ENCODE results near the gene LGALS1. TPM values are rescaled to one million over a fixed set of nuclear protein-coding genes. Genes with fewer than 3 reads are reported as not detected.

LGALS1 gene
- polyA plus RNA-seq, 1 donor (not counting 4 experiments of a cell fraction or from before 2014, with no cell fraction given) = 2,086 TPM

GRCh38 chr22:37681556-37682049 lies 6.2 kb downstream of the LGALS1 start:
- Histone ChIP-seq H3K9me3 (ENCODE audit: control insufficient read depth, low read depth, low read length) (no peaks in the 10 kb centered on the region), H3K79me2 (ENCODE audit: control insufficient read depth, insufficient read depth, low read length) (peaks cover 10% of the 10 kb centered on the region), H4K20me1 (ENCODE audit: control insufficient read depth, extremely low read depth, insufficient read depth, low read length) (peaks cover 7% of the 10 kb centered on the region), H3K9me1 (ENCODE audit: control insufficient read depth, extremely low read depth, insufficient read depth, low read length) (no peaks in the 10 kb centered on the region), H3K4me1 (ENCODE audit: control insufficient read depth, extremely low read depth, insufficient read depth, low read length) (peaks cover 22% of the 10 kb centered on the region), H3K9ac (ENCODE audit: control insufficient read depth, extremely low read depth, insufficient read depth, low read length) (no peak overlapping the region), H3K27me3 (ENCODE audit: control insufficient read depth, extremely low read depth, insufficient read depth, low read length) (no peaks in the 10 kb centered on the region), H3K4me3 (ENCODE audit: control insufficient read depth in 2 of 3, extremely low read depth in 1 of 3, insufficient read depth in 2 of 3, low read depth in 1 of 3, low read length in 3 of 3) (no peak overlapping the region), H3K4me2 (ENCODE audit: control insufficient read depth, extremely low read depth, insufficient read depth, low read depth, low read length) (no peak overlapping the region), H3K27ac (ENCODE audit: control insufficient read depth, insufficient read depth, low read length) (no peak overlapping the region), H2AFZ (ENCODE audit: control insufficient read depth, low read length) (no peak overlapping the region), H3K36me3 (ENCODE audit: control insufficient read depth in 2 of 2, extremely low read depth in 1 of 2, insufficient read depth in 2 of 2, low read length in 2 of 2) (peaks cover 0 to 4% of the 10 kb centered on the region in 2 experiments)
- no peak for DNase-seq (ENCODE audit: low read depth, low spot score)
- no peak for TF ChIP-seq EZH2 (IDR thresholded peaks at IDR 0.05; ENCODE audit: low read length)
- peak; percentile 94 to 98 (median 95) for TF ChIP-seq CTCF (optimal IDR thresholded peaks at IDR 0.05 in 1 of 3, IDR thresholded peaks at IDR 0.05 in 1 of 3, conservative IDR thresholded peaks at IDR 0.05 in 1 of 3; ENCODE audit: extremely low read depth in 1 of 3, insufficient read depth in 2 of 3, low read length in 3 of 3)
- dilution Hi-C loops (cut with MboI; ENCODE audit: extremely low pct_ligation_motif_present, low sequenced_read_pairs) = no loop called here
- FAIRE-seq = peak; percentile 73

GRCh38 chr22:37684803-37685615 lies 9.6 kb downstream of the LGALS1 start:
- H3K27ac ChIP-seq (ENCODE audit: control insufficient read depth, insufficient read depth, low read length) = peak overlapping the region; percentile 92
- H3K4me3 ChIP-seq (ENCODE audit: control insufficient read depth in 2 of 3, extremely low read depth in 1 of 3, insufficient read depth in 2 of 3, low read depth in 1 of 3, low read length in 3 of 3) = peak overlapping the region in 1 of 3 experiments; percentile 7
- TF ChIP-seq EZH2 (IDR thresholded peaks at IDR 0.05; ENCODE audit: low read length) = no peak
- TF ChIP-seq CTCF (optimal IDR thresholded peaks at IDR 0.05 in 1 of 3, IDR thresholded peaks at IDR 0.05 in 1 of 3, conservative IDR thresholded peaks at IDR 0.05 in 1 of 3; ENCODE audit: extremely low read depth in 1 of 3, insufficient read depth in 2 of 3, low read length in 3 of 3) = no peak

More at GRCh38 chr22:37684803-37685615, 9.6 kb downstream of the LGALS1 start:
- Histone ChIP-seq H3K4me1 (ENCODE audit: control insufficient read depth, extremely low read depth, insufficient read depth, low read length) (peaks cover 35% of the 10 kb centered on the region), H4K20me1 (ENCODE audit: control insufficient read depth, extremely low read depth, insufficient read depth, low read length) (peaks cover under 1% of the 10 kb centered on the region), H3K27me3 (ENCODE audit: control insufficient read depth, extremely low read depth, insufficient read depth, low read length) (no peaks in the 10 kb centered on the region), H3K9ac (ENCODE audit: control insufficient read depth, extremely low read depth, insufficient read depth, low read length) (peak overlapping the region; percentile 36), H3K9me1 (ENCODE audit: control insufficient read depth, extremely low read depth, insufficient read depth, low read length) (no peaks in the 10 kb centered on the region), H3K79me2 (ENCODE audit: control insufficient read depth, insufficient read depth, low read length) (peaks cover 11% of the 10 kb centered on the region), H3K9me3 (ENCODE audit: control insufficient read depth, low read depth, low read length) (no peaks in the 10 kb centered on the region), H3K36me3 (ENCODE audit: control insufficient read depth in 2 of 2, extremely low read depth in 1 of 2, insufficient read depth in 2 of 2, low read length in 2 of 2) (peaks cover 0 to 7% of the 10 kb centered on the region in 2 experiments), H3K4me2 (ENCODE audit: control insufficient read depth, extremely low read depth, insufficient read depth, low read depth, low read length) (peak overlapping the region; percentile 100), H2AFZ (ENCODE audit: control insufficient read depth, low read length) (peak overlapping the region; percentile 93)
- FAIRE-seq = peak; percentile 84
- dilution Hi-C loops (cut with MboI; ENCODE audit: extremely low pct_ligation_motif_present, low sequenced_read_pairs) = no loop called here
- DNase-seq (ENCODE audit: low read depth, low spot score) = no peak

Measured in keratinocyte (primary cell).